Cardiac muscle cell (in vitro differentiated cells and primary cell): Measurements from ENCODE around the gene COL4A2. TPM values are rescaled to one million over a fixed set of nuclear protein-coding genes. Genes with fewer than 3 reads are reported as not detected.

Source experiments
- DNase-seq, 2 donors: peaks; one replicate each; pipeline versions ENCODE4 v3.0.0 to v3.0.0-alpha.2; 2010 to 2017; ENCODE audit warnings: low read depth in 1 of 2, low spot score in 1 of 2
- H3K27ac ChIP-seq: fragments of 200-600 bp; sonication (generic); 2 replicates; pipeline ENCODE4 v1.5.1; 2016
- H3K27me3 ChIP-seq: fragments of 200-600 bp; sonication (generic); 2 replicates; pipeline ENCODE4 v1.6.0; 2016; ENCODE audit warnings: control low read depth
- H3K36me3 ChIP-seq: fragments of 200-600 bp; sonication (generic); 2 replicates; pipeline ENCODE4 v1.5.1; 2016; ENCODE audit warnings: control low read depth
- H3K4me1 ChIP-seq: fragments of 200-600 bp; sonication (generic); 2 replicates; pipeline ENCODE4 v1.8.1; 2017; ENCODE audit warnings: low read depth, mild to moderate bottlenecking, mixed run types
- H3K4me3 ChIP-seq: fragments of 200-600 bp; sonication (generic); 2 replicates; pipeline ENCODE4 v1.5.1; 2016; ENCODE audit warnings: mild to moderate bottlenecking
- H3K9me3 ChIP-seq: fragments of 200-600 bp; sonication (generic); 2 replicates; pipeline ENCODE4 v1.5.1; 2017; ENCODE audit warnings: low read depth, mild to moderate bottlenecking, control low read depth
- polyA plus RNA-seq: library from polyadenylated mRNA; unstranded; fragments of >200 nt; fragmentation: Nextera tagmentation; extraction: Ambion mirVana; gene quantifications from 2 replicates; pipeline ENCODE4 v1.2.1, GENCODE V29; 2016
- total RNA-seq: library from RNA; depleted of rRNA; stranded (reverse); fragments of >200 nt; gene quantifications from 2 replicates; pipeline ENCODE4 v1.2.3, GENCODE V29; 2016
- TF ChIP-seq, protein P1 (sequence below): IDR thresholded peaks from 2 replicates; pipeline ENCODE4 v1.5.1; 2012; ENCODE audit warnings: low read depth, mild to moderate bottlenecking, low read length

COL4A2 gene
- total and polyA plus RNA-seq, 2 experiments from 2014 or later = 184 to 516 TPM

DNA sequence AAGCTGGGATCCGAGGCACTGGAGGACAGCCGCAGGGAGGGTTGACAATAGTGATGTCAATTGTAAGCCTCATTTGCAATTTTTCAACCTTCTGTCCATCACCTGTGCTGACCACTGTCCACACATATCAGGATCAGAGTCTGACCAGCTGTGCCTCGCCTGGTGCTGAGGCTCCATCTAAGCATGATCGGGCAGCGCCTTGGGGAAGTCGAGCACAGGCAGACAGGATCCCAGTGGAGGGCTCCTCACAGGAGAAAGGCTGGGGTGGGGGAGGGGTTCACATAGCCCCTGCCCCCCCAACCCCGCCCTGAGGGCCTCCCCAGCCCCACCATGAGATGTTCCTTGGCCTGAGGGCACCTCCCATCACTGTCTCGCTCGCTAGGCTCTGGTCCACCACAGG lies 194.1 kb downstream of the COL4A2 start:
- Histone ChIP-seq H3K4me3 (no peak overlapping the region), H3K36me3 (peaks cover 19% of the 10 kb centered on the region), H3K9me3 (no peaks in the 10 kb centered on the region), H3K27me3 (no peaks in the 10 kb centered on the region), H3K4me1 (no peaks in the 10 kb centered on the region), H3K27ac (no peak overlapping the region)
- TF ChIP-seq, protein P1, sequence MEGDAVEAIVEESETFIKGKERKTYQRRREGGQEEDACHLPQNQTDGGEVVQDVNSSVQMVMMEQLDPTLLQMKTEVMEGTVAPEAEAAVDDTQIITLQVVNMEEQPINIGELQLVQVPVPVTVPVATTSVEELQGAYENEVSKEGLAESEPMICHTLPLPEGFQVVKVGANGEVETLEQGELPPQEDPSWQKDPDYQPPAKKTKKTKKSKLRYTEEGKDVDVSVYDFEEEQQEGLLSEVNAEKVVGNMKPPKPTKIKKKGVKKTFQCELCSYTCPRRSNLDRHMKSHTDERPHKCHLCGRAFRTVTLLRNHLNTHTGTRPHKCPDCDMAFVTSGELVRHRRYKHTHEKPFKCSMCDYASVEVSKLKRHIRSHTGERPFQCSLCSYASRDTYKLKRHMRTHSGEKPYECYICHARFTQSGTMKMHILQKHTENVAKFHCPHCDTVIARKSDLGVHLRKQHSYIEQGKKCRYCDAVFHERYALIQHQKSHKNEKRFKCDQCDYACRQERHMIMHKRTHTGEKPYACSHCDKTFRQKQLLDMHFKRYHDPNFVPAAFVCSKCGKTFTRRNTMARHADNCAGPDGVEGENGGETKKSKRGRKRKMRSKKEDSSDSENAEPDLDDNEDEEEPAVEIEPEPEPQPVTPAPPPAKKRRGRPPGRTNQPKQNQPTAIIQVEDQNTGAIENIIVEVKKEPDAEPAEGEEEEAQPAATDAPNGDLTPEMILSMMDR = no peak
- DNase-seq = no peak

DNA sequence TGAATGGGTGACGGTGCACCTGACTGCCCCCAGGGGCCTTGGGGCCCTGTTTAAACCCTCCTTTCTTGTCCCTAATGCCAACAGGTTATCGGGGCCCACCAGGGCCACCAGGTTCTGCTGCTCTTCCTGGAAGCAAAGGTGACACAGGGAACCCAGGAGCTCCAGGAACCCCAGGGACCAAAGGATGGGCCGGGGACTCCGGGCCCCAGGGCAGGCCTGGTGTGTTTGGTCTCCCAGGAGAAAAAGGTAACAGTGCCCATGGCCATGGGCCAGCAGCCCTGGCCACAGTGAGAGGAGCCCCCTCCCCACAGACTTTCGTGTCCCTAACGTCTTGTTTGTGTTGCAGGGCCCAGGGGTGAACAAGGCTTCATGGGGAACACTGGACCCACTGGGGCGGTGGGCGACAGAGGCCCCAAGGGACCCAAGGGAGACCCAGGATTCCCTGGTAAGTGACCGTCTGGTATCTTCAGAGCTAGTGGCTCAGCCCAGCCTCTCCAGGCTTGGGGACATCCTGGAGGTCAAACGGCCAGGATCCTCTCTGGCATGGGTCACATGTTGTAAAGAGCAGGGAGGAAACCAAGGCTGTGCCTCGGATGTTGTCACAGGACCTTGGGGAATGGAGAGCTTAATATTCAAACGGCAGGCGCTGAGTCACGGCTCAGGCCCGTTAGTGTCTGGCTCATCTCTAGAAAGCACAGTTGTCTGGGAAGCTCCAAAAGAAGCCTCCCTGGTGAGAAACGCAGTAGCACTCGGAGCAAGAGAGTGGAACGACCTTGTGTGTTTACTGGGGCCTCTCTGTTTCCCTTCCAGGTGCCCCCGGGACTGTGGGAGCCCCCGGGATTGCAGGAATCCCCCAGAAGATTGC lies 196.2 kb downstream of the COL4A2 start:
- peaks cover 19% of the 10 kb centered on the region for H3K4me1 ChIP-seq
- no peaks in the 10 kb centered on the region for H3K9me3 ChIP-seq
- TF ChIP-seq, protein P1 = no peak
- no peak for DNase-seq
- no peak overlapping the region for H3K27ac ChIP-seq
- H3K4me3 ChIP-seq = no peak overlapping the region
- H3K27me3 ChIP-seq = no peaks in the 10 kb centered on the region
- H3K36me3 ChIP-seq = peaks cover 5% of the 10 kb centered on the region

DNA sequence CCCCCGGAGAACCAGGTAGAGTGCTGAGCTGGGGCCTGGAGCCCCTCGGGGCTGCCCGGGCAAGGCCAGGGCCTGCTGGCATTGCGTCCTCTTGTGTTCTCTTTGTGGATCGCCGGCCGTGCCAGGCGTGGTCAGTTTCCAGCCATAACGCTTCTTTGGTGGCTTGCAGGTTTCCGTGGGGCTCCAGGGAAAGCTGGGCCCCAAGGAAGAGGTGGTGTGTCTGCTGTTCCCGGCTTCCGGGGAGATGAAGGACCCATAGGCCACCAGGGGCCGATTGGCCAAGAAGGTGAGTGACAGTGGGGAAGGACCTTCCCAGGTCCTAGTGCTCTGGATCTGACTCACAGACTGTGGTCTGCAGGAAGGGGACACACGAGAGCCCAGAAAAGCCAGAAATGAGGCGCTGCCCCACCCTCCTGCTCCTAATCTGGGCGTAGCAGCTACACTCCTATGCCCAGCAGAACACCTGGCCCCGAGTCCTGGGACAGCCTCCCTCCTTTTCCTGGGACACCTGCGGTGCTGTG lies 197.0 kb downstream of the COL4A2 start:
- no peak overlapping the region for H3K27ac ChIP-seq
- DNase-seq = no peak
- no peaks in the 10 kb centered on the region for H3K27me3 ChIP-seq
- peaks cover 26% of the 10 kb centered on the region for H3K4me1 ChIP-seq
- TF ChIP-seq, protein P1 = no peak
- H3K4me3 ChIP-seq = no peak overlapping the region
- H3K36me3 ChIP-seq = peaks cover 3% of the 10 kb centered on the region
- H3K9me3 ChIP-seq = no peaks in the 10 kb centered on the region

DNA sequence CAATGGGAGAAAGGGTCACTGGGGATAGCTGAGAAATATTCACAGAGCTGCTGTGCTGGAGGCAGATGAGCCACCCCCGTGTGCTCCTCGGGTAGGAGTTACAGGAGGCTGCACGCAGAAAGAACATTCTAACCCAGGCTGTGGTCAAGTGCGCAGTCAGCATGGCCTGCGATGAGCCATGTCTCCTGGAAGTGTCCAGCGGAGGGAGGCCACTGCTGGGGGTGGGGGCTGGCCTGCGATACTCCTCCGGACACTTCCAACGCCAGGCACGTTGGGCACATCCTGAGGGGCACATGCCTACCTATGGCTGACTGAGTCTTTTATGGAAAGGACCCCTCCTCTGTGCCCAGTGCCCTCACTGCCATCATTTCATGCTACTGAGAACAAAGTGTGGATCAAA lies 198.5 kb downstream of the COL4A2 start:
- no peak for DNase-seq
- H3K9me3 ChIP-seq = no peaks in the 10 kb centered on the region

DNA sequence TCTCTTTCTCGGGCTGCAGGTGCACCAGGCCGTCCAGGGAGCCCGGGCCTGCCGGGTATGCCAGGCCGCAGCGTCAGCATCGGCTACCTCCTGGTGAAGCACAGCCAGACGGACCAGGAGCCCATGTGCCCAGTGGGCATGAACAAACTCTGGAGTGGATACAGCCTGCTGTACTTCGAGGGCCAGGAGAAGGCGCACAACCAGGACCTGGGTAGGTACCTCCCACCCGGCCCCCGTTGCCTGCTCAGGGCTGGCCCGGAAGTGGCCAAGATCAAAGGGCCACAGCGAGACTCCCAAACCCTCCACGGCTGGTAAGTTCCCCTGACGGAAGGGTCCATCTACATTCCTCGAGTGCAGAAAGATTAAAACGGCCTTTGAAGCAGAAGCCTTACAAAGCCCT lies 199.3 kb downstream of the COL4A2 start:
- TF ChIP-seq, protein P1 = no peak
- Histone ChIP-seq H3K36me3 (peaks cover 3% of the 10 kb centered on the region), H3K27me3 (no peaks in the 10 kb centered on the region), H3K9me3 (no peaks in the 10 kb centered on the region), H3K27ac (peak overlapping the region; percentile 97), H3K4me1 (peaks cover 49% of the 10 kb centered on the region), H3K4me3 (no peak overlapping the region)
- no peak for DNase-seq

More for the DNA sequence above, 198.5 kb downstream of the COL4A2 start:
- Histone ChIP-seq H3K36me3 (peaks cover 3% of the 10 kb centered on the region), H3K27ac (peak overlapping the region; percentile 97), H3K27me3 (no peaks in the 10 kb centered on the region), H3K4me3 (no peak overlapping the region), H3K4me1 (peaks cover 41% of the 10 kb centered on the region)
- TF ChIP-seq, protein P1 = no peak
